Tibial nerve (tissue), 4 donors: ENCODE results near the gene HYOU1. TPM values are rescaled to one million over a fixed set of nuclear protein-coding genes. Genes with fewer than 3 reads are reported as not detected.

Experiments
- DNase-seq, 2 donors: peaks; one replicate each; pipeline ENCODE4 v3.0.0-alpha.2; 2019; ENCODE audit warnings: low spot score in 2 of 2
- H3K27ac ChIP-seq, 4 donors: fragments of 200-600 bp; sonication (generic) in 3 of 4; one replicate each; pipeline ENCODE4 v1.5.1; 2017 to 2019; ENCODE audit warnings: mild to moderate bottlenecking in 1 of 4
- H3K27me3 ChIP-seq, 2 donors: fragments of 200-600 bp; sonication (generic) in 1 of 2; one replicate each; pipeline versions ENCODE4 v1.5.1 to v1.6.0; 2017 to 2019
- H3K36me3 ChIP-seq, 3 donors: fragments of 200-600 bp; sonication (generic); one replicate each; pipeline ENCODE4 v1.5.1; 2018 to 2019
- H3K4me1 ChIP-seq, 4 donors: fragments of 200-600 bp; sonication (generic) in 3 of 4; one replicate each; pipeline ENCODE4 v1.5.1; 2017 to 2019
- H3K4me3 ChIP-seq, 4 donors: fragments of 200-600 bp; sonication (generic) in 3 of 4; one replicate each; pipeline ENCODE4 v1.5.1; 2017 to 2019; ENCODE audit warnings: mild to moderate bottlenecking in 1 of 4, moderate library complexity in 1 of 4
- H3K9me3 ChIP-seq, 4 donors: fragments of 200-600 bp; sonication (generic) in 3 of 4; one replicate each; pipeline ENCODE4 v1.5.1; 2017 to 2019
- CTCF ChIP-seq, 5 experiments: fragments of 200-600 bp in 3 of 5; fragments of 450-650 bp in 2 of 5; sonication (generic) in 3 of 5; IDR thresholded peaks; one replicate each; pipeline ENCODE4 v1.5.1; 2016 to 2019; ENCODE audit warnings: antibody characterized with exemption in 5 of 5, mild to moderate bottlenecking in 3 of 5, moderate library complexity in 2 of 5
- EP300 ChIP-seq, 2 donors: sonication (generic); formaldehyde crosslinking; IDR thresholded peaks; one replicate each; pipeline ENCODE4 v1.6.1; 2017; ENCODE audit warnings: antibody characterized with exemption in 2 of 2, mild to moderate bottlenecking in 1 of 2
- POLR2A ChIP-seq, 2 donors: fragments of 450-650 bp; IDR thresholded peaks; one replicate each; pipeline ENCODE4 v1.6.1; 2017; ENCODE audit warnings: antibody characterized with exemption in 2 of 2, mild to moderate bottlenecking in 2 of 2, moderate library complexity in 2 of 2
- WGBS, 2 donors: methylation state at CpG; one replicate each; pipeline ENCODE4 v1.1.5; 2018; 5-methylcytosine and 5-hydroxymethylcytosine counted together
- total RNA-seq, 4 donors: library from RNA; depleted of rRNA; stranded (reverse); fragments of >200 nt; gene quantifications; one replicate each; pipeline ENCODE4 v1.1.0, GENCODE V29; 2016

Gene HYOU1
- total RNA-seq, 4 donors from 2014 or later = 78.1 to 102 (median 91.3) TPM

DNA sequence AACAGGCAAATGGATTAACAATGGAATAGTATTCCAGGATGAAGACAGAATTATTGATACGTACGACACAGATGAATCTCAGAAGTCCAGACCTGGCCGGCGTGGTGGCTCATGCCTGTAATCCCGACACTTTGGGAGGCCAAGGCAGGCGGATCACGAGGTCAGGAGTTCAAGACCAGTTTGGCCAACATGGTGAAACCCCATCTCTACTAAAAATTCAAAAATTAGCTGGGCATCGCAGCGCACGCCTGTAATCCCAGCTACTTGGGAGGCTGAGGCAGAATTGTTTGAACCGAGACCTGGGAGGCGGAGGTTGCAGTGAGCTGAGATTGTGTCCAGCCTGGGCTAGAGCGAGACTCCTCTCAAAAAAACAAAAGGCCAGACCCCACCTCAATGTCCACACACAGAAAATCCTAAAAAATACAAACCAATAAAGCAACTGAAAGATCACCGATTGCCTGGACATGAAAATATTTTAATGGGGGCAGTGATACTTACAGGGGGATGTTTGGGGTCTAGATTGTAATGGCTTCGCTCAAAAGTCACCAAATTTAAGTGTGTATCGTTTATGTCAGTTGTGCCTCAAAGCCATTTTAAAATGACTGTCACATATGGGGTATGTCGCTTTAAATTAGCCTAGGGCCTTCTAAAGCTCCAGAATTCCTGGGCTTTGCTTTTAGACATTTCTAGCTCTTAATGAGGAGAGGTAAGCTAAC is 42.6 kb downstream of the HYOU1 start:
- WGBS, 2 donors = 91 to 93% methylated on average over 17 of the region's 17 CpGs
- Histone ChIP-seq H3K27ac (no peak overlapping the region), H3K4me1 (peaks cover 0 to 28% (median 15%) of the 10 kb centered on the region in 4 donors), H3K27me3 (no peaks in the 10 kb centered on the region), H3K4me3 (no peak overlapping the region), H3K36me3 (peaks cover 5 to 71% (median 48%) of the 10 kb centered on the region in 3 donors), H3K9me3 (no peaks in the 10 kb centered on the region)
- no peak for TF ChIP-seq EP300 (IDR thresholded peaks at IDR 0.05)
- TF ChIP-seq CTCF (IDR thresholded peaks at IDR 0.05) = no peak
- TF ChIP-seq POLR2A (IDR thresholded peaks at IDR 0.05) = no peak
- DNase-seq = no peak

- no peaks in the 10 kb centered on the region for H3K9me3 ChIP-seq
- H3K27ac ChIP-seq = no peak overlapping the region
- no peak for DNase-seq
- H3K4me3 ChIP-seq = no peak overlapping the region
- H3K27me3 ChIP-seq = no peaks in the 10 kb centered on the region
- 75 to 82% methylated on average over 3 of the region's 3 CpGs for WGBS, 2 donors
- TF ChIP-seq EP300 (IDR thresholded peaks at IDR 0.05) (no peak), POLR2A (IDR thresholded peaks at IDR 0.05) (no peak), CTCF (IDR thresholded peaks at IDR 0.05) (no peak)
- peaks cover 5 to 88% (median 48%) of the 10 kb centered on the region in 3 donors for H3K36me3 ChIP-seq
- H3K4me1 ChIP-seq = peaks cover 0 to 27% (median 15%) of the 10 kb centered on the region in 4 donors
These were observed 44.3 kb downstream of the HYOU1 start for GRCh38 chr11:119012629-119013170.

DNA sequence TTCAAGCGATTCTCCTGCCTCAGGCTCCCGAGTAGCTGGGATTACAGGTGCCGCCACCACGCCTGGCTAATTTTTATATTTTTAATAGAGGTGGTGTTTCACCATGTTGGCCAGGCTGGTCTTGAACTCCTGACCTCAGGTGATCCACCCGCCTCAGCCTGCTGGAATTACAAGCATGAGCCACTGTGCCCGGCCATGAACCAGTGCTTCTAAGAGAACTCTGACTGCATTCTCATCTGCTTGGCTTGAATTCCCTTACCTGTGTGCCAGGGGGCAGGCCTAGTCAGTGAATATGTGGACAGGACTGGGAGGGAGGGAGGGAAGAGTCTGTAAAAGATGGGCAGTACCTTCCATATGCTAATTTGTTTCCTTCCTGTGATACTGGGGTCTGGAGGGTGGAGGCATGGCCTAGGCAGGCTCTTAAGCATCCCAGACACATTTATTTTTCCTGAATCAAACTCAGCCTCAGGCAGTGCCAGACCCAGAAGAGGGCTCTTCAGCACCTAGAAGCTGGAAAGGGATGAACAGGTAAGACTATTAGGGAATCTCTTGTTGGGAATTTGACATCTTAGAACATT is 45.4 kb downstream of the HYOU1 start:
- DNase-seq = no peak
- H3K27me3 ChIP-seq = no peaks in the 10 kb centered on the region
- H3K4me3 ChIP-seq = no peak overlapping the region
- H3K9me3 ChIP-seq = no peaks in the 10 kb centered on the region
- H3K36me3 ChIP-seq = peaks cover 5 to 95% (median 46%) of the 10 kb centered on the region in 3 donors
- 84 to 85% methylated on average over 6 of the region's 6 CpGs for WGBS, 2 donors
- TF ChIP-seq CTCF (IDR thresholded peaks at IDR 0.05) (no peak), EP300 (IDR thresholded peaks at IDR 0.05) (no peak), POLR2A (IDR thresholded peaks at IDR 0.05) (no peak)
- H3K4me1 ChIP-seq = peaks cover 0 to 18% (median 6%) of the 10 kb centered on the region in 4 donors
- H3K27ac ChIP-seq = no peak overlapping the region

- TF ChIP-seq POLR2A (IDR thresholded peaks at IDR 0.05) = no peak
- TF ChIP-seq EP300 (IDR thresholded peaks at IDR 0.05) = no peak
- TF ChIP-seq CTCF (IDR thresholded peaks at IDR 0.05) = no peak
- no peak overlapping the region for H3K4me3 ChIP-seq
- no peak for DNase-seq
- H3K27me3 ChIP-seq = no peaks in the 10 kb centered on the region
- no peak overlapping the region for H3K27ac ChIP-seq
- WGBS, 2 donors = 83 to 86% methylated on average over 4 of the region's 4 CpGs
- no peaks in the 10 kb centered on the region for H3K4me1 ChIP-seq
- no peaks in the 10 kb centered on the region for H3K9me3 ChIP-seq
- peaks cover 0 to 92% (median 18%) of the 10 kb centered on the region in 3 donors for H3K36me3 ChIP-seq
These were observed 50.3 kb downstream of the HYOU1 start for GRCh38 chr11:119006656-119007055.

- H3K4me3 ChIP-seq = no peak overlapping the region
- no peaks in the 10 kb centered on the region for H3K27me3 ChIP-seq
- H3K4me1 ChIP-seq = peaks cover 0 to 34% (median 20%) of the 10 kb centered on the region in 4 donors
- H3K9me3 ChIP-seq = no peaks in the 10 kb centered on the region
- no peak for TF ChIP-seq POLR2A (IDR thresholded peaks at IDR 0.05)
- no peak for TF ChIP-seq CTCF (IDR thresholded peaks at IDR 0.05)
- no peak for TF ChIP-seq EP300 (IDR thresholded peaks at IDR 0.05)
- H3K36me3 ChIP-seq = peaks cover 0 to 67% (median 9%) of the 10 kb centered on the region in 3 donors
- WGBS, 2 donors = 38 to 43% methylated on average over 1 of the region's 1 CpG
- DNase-seq = no peak
- H3K27ac ChIP-seq = no peak overlapping the region
These were observed 56.1 kb downstream of the HYOU1 start for GRCh38 chr11:119000906-119001305.
